GM12878 (cell line): ENCODE data around the gene MAPK8IP1. TPM values are rescaled to one million over a fixed set of nuclear protein-coding genes. Genes with fewer than 3 reads are reported as not detected.

Experiments
- ASH2L ChIP-seq: fragments of 300-600, 200-600 bp; sonication (generic); IDR thresholded peaks from 2 replicates; pipeline ENCODE4 v1.6.1; 2017; ENCODE audit warnings: low read depth, mild to moderate bottlenecking, borderline replicate concordance
- BACH1 ChIP-seq: fragments of 450-650 bp; IDR thresholded peaks from 2 replicates; pipeline ENCODE4 v1.6.1; 2017; ENCODE audit warnings: mild to moderate bottlenecking, borderline replicate concordance
- CBFB ChIP-seq: IDR thresholded peaks from 2 replicates; pipeline ENCODE4 v1.6.1; 2016; ENCODE audit warnings: antibody characterized with exemption, low read depth
- EP300 ChIP-seq, 2 experiments: fragments of 150-350 bp in 1 of 2; IDR thresholded peaks; 2 replicates each; pipeline ENCODE4 v1.6.1; 2011 to 2012; ENCODE audit warnings: low read depth in 2 of 2, low read length in 2 of 2, borderline replicate concordance in 1 of 2, improper control_type of control experiment in 1 of 2, inconsistent platforms in 1 of 2; ENCODE audit not compliant: control insufficient read depth in 1 of 2
- ETV6 ChIP-seq, 2 experiments: fragments of 450-650 bp in 1 of 2; IDR thresholded peaks in 1 of 2; conservative IDR thresholded peaks in 1 of 2; 2 replicates each; pipeline ENCODE4 v1.6.1; 2014; ENCODE audit warnings: antibody characterized with exemption in 1 of 2, borderline replicate concordance in 1 of 2, low read depth in 1 of 2, mild to moderate bottlenecking in 1 of 2, moderate library complexity in 1 of 2
- EZH2 ChIP-seq: IDR thresholded peaks from 2 replicates; pipeline ENCODE4 v1.6.1; 2012; ENCODE audit warnings: low read depth, mild to moderate bottlenecking, control low read depth, inconsistent platforms, low read length, borderline replicate concordance; ENCODE audit not compliant: control insufficient read depth
- FOXK2 ChIP-seq: fragments of 450-650 bp; IDR thresholded peaks from 2 replicates; pipeline ENCODE4 v1.6.1; 2017; ENCODE audit warnings: mild to moderate bottlenecking, moderate library complexity
- IRF4 ChIP-seq: IDR thresholded peaks from 2 replicates; pipeline ENCODE4 v1.6.1; 2011; ENCODE audit warnings: low read depth, low read length
- JUNB ChIP-seq: IDR thresholded peaks from 2 replicates; pipeline ENCODE4 v1.6.1; 2016; ENCODE audit warnings: antibody characterized with exemption, mild to moderate bottlenecking
- MXI1 ChIP-seq: fragments of 150-350 bp; IDR thresholded peaks from 2 replicates; pipeline ENCODE4 v1.6.1; 2011; ENCODE audit warnings: low read depth, mild to moderate bottlenecking, inconsistent platforms, low read length, improper control_type of control experiment
- PAX8 ChIP-seq: fragments of 450-650 bp; IDR thresholded peaks from 2 replicates; pipeline ENCODE4 v1.6.1; 2017; ENCODE audit warnings: mild to moderate bottlenecking, moderate library complexity
- RELA ChIP-seq: fragments of 450-650 bp; IDR thresholded peaks from 2 replicates; pipeline ENCODE4 v1.8.0; 2014; ENCODE audit warnings: borderline replicate concordance; ENCODE audit not compliant: partially characterized antibody
- RFX5 ChIP-seq: IDR thresholded peaks from 2 replicates; pipeline ENCODE4 v1.6.1; 2011; ENCODE audit warnings: low read depth, low read length, improper control_type of control experiment
- SP1 ChIP-seq: IDR thresholded peaks from one replicate; pipeline ENCODE4 v1.6.1; 2011; ENCODE audit warnings: low read depth, low read length
- SUZ12 ChIP-seq: fragments of 200-600 bp; sonication (generic); IDR thresholded peaks from one replicate; pipeline ENCODE4 v1.6.1; 2018; ENCODE audit warnings: antibody characterized with exemption, mild to moderate bottlenecking; ENCODE audit not compliant: unreplicated experiment
- TCF12 ChIP-seq: IDR thresholded peaks from 2 replicates; pipeline ENCODE4 v1.6.1; 2011; ENCODE audit warnings: low read depth, mild to moderate bottlenecking, low read length
- polyA plus RNA-seq, 11 experiments: library from polyadenylated mRNA; depleted of rRNA in 4 of 11; unstranded in 6 of 11; stranded (reverse) in 5 of 11; fragments of >200 nt; fragmentation: Nextera tagmentation in 4 of 11; fragmentation: Illumina TruSeq in 1 of 11; extraction: Ambion mirVana in 4 of 11; extraction: Trizol in 1 of 11; gene quantifications; 1 replicate in 1 of 11; 2 replicates in 10 of 11; pipeline versions ENCODE4 v1.2.1 to v1.2.3, GENCODE V29; 2011 to 2016; ENCODE audit warnings: inconsistent platforms in 2 of 11, missing spikeins in 2 of 11, low read depth in 1 of 11
- total RNA-seq, 4 experiments: library from RNA; depleted of rRNA in 3 of 4; stranded (reverse); fragments of >200 nt in 3 of 4; fragmentation: Illumina TruSeq in 1 of 4; extraction: Trizol in 1 of 4; gene quantifications; 2 replicates each; pipeline versions ENCODE4 v1.2.1 to v1.2.3, GENCODE V29; 2013 to 2021
- TF ChIP-seq, protein P1 (sequence below): IDR thresholded peaks from 2 replicates; pipeline ENCODE4 v1.6.1; 2011; ENCODE audit warnings: low read depth, low read length, improper control_type of control experiment, borderline replicate concordance
- TF ChIP-seq, protein P2 (sequence below): IDR thresholded peaks from 2 replicates; pipeline ENCODE4 v1.6.1; 2012; ENCODE audit warnings: low read depth, low read length, improper control_type of control experiment
- TF ChIP-seq, protein P3 (sequence below): IDR thresholded peaks from 2 replicates; pipeline ENCODE4 v1.6.1; 2012; ENCODE audit warnings: mild to moderate bottlenecking, low read depth, low read length
- TF ChIP-seq, protein P4 (sequence below): IDR thresholded peaks from 2 replicates; pipeline ENCODE4 v1.6.1; 2012; ENCODE audit warnings: low read length, inconsistent platforms
- TF ChIP-seq, protein P5 (sequence below): fragments of 450-650 bp; IDR thresholded peaks from 2 replicates; pipeline ENCODE4 v1.6.1; 2017; ENCODE audit warnings: low read depth, mild to moderate bottlenecking, moderate library complexity

MAPK8IP1 gene
- total and polyA plus RNA-seq, 10 of the 15 experiments (the other 5 are each of a cell fraction or from before 2014, with no cell fraction given) = 0.04 to 0.44 (median 0.11) TPM; not detected in 2

DNA sequence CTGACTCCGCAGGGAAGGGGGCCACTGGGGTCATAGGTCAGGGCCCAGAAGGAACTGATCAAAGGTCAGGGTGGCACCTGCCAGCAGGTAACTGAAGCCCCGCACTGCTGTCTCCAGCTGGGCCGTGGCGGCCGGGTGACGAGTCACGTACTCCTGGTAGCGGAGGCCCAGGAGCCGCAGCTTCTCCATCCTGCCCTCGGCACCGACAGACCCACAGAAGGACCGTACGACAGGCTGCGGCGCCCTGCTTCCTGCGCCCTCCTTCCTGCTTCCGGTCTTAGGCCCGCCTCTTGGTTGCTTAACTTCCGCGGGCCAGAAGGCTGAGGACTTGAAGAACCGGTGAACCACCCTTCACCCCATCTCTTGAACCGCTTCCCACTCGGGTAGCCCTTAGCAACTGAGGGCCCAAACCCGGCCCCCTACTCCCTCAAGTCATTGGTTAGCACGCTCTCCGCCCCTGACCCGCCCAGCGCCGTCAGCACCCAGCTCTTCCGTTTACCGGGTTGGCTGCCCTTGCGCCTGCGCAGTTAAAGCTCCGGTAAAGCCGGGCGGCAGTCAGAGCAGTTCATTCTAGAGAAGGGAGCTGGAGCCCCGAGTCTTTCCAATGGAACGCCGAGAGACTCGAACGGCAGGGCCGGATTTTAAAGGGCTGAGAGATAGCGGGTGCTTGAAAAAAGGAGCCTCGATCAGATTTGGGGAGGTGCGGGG, 32.3 kb downstream of the MAPK8IP1 start, which contains the start of gene PEX16 (continued):
- TF ChIP-seq EP300 (IDR thresholded peaks at IDR 0.05; ENCODE audit: borderline replicate concordance in 1 of 2, control insufficient read depth in 1 of 2, low read depth in 2 of 2, low read length in 2 of 2) = no peak; a peak in 1 of 4 replicates
- no peak for TF ChIP-seq SUZ12
- TF ChIP-seq, protein P1, sequence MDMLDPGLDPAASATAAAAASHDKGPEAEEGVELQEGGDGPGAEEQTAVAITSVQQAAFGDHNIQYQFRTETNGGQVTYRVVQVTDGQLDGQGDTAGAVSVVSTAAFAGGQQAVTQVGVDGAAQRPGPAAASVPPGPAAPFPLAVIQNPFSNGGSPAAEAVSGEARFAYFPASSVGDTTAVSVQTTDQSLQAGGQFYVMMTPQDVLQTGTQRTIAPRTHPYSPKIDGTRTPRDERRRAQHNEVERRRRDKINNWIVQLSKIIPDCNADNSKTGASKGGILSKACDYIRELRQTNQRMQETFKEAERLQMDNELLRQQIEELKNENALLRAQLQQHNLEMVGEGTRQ = no peak
- TF ChIP-seq IRF4 = no peak
- TF ChIP-seq, protein P2, sequence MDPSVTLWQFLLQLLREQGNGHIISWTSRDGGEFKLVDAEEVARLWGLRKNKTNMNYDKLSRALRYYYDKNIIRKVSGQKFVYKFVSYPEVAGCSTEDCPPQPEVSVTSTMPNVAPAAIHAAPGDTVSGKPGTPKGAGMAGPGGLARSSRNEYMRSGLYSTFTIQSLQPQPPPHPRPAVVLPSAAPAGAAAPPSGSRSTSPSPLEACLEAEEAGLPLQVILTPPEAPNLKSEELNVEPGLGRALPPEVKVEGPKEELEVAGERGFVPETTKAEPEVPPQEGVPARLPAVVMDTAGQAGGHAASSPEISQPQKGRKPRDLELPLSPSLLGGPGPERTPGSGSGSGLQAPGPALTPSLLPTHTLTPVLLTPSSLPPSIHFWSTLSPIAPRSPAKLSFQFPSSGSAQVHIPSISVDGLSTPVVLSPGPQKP = peak; percentile 47; the same call in 1 of the 2 replicates
- TF ChIP-seq MXI1 = 0 out of 2 replicates have a peak, but pooled peaks have one; percentile 43
- TF ChIP-seq TCF12 = no peak
- peak; percentile 12 for TF ChIP-seq RELA
- TF ChIP-seq FOXK2 = no peak
- peak; percentile 67 for TF ChIP-seq BACH1
- TF ChIP-seq EZH2 = no peak
- no peak for TF ChIP-seq JUNB
- TF ChIP-seq ASH2L = no peak; the same call in 1 of the 2 replicates
- TF ChIP-seq PAX8 = no peak
- peak; percentile 58 for TF ChIP-seq SP1
- TF ChIP-seq, protein P3, sequence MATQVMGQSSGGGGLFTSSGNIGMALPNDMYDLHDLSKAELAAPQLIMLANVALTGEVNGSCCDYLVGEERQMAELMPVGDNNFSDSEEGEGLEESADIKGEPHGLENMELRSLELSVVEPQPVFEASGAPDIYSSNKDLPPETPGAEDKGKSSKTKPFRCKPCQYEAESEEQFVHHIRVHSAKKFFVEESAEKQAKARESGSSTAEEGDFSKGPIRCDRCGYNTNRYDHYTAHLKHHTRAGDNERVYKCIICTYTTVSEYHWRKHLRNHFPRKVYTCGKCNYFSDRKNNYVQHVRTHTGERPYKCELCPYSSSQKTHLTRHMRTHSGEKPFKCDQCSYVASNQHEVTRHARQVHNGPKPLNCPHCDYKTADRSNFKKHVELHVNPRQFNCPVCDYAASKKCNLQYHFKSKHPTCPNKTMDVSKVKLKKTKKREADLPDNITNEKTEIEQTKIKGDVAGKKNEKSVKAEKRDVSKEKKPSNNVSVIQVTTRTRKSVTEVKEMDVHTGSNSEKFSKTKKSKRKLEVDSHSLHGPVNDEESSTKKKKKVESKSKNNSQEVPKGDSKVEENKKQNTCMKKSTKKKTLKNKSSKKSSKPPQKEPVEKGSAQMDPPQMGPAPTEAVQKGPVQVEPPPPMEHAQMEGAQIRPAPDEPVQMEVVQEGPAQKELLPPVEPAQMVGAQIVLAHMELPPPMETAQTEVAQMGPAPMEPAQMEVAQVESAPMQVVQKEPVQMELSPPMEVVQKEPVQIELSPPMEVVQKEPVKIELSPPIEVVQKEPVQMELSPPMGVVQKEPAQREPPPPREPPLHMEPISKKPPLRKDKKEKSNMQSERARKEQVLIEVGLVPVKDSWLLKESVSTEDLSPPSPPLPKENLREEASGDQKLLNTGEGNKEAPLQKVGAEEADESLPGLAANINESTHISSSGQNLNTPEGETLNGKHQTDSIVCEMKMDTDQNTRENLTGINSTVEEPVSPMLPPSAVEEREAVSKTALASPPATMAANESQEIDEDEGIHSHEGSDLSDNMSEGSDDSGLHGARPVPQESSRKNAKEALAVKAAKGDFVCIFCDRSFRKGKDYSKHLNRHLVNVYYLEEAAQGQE = no peak
- TF ChIP-seq, protein P4, sequence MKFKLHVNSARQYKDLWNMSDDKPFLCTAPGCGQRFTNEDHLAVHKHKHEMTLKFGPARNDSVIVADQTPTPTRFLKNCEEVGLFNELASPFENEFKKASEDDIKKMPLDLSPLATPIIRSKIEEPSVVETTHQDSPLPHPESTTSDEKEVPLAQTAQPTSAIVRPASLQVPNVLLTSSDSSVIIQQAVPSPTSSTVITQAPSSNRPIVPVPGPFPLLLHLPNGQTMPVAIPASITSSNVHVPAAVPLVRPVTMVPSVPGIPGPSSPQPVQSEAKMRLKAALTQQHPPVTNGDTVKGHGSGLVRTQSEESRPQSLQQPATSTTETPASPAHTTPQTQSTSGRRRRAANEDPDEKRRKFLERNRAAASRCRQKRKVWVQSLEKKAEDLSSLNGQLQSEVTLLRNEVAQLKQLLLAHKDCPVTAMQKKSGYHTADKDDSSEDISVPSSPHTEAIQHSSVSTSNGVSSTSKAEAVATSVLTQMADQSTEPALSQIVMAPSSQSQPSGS = no peak
- peak; percentile 78; the same call in 1 of the 2 replicates for TF ChIP-seq RFX5
- peak in 1 of 2 experiments; percentile 41; a peak in 1 of 4 replicates for TF ChIP-seq ETV6 (conservative IDR thresholded peaks at IDR 0.05 in 1 of 2, IDR thresholded peaks at IDR 0.05 in 1 of 2; ENCODE audit: borderline replicate concordance in 1 of 2, low read depth in 1 of 2)
- TF ChIP-seq, protein P5, sequence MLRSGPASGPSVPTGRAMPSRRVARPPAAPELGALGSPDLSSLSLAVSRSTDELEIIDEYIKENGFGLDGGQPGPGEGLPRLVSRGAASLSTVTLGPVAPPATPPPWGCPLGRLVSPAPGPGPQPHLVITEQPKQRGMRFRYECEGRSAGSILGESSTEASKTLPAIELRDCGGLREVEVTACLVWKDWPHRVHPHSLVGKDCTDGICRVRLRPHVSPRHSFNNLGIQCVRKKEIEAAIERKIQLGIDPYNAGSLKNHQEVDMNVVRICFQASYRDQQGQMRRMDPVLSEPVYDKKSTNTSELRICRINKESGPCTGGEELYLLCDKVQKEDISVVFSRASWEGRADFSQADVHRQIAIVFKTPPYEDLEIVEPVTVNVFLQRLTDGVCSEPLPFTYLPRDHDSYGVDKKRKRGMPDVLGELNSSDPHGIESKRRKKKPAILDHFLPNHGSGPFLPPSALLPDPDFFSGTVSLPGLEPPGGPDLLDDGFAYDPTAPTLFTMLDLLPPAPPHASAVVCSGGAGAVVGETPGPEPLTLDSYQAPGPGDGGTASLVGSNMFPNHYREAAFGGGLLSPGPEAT = peak; percentile 89
- no peak for TF ChIP-seq CBFB
